Esophagus muscularis mucosa (tissue), 4 donors: ENCODE results near the gene BTF3L4.

ENCODE experiments used
- EP300 ChIP-seq: sonication (generic); formaldehyde crosslinking; IDR thresholded peaks from one replicate; pipeline ENCODE4 v1.6.1; 2017; ENCODE audit warnings: antibody characterized with exemption
- POLR2A ChIP-seq: fragments of 450-650 bp; IDR thresholded peaks from one replicate; pipeline ENCODE4 v1.6.1; 2017; ENCODE audit warnings: antibody characterized with exemption, moderate library complexity, mild to moderate bottlenecking, low read depth
- POLR2AphosphoS5 ChIP-seq, 2 donors: sonication (generic); formaldehyde crosslinking; IDR thresholded peaks; one replicate each; pipeline ENCODE4 v1.6.1; 2017; ENCODE audit warnings: antibody characterized with exemption in 2 of 2
- TF ChIP-seq, protein P1 (sequence below), 3 experiments: fragments of 200-600 bp in 2 of 3; fragments of 450-650 bp in 1 of 3; sonication (generic) in 2 of 3; IDR thresholded peaks; one replicate each; pipeline ENCODE4 v1.5.1; 2017 to 2019; ENCODE audit warnings: antibody characterized with exemption in 3 of 3, mild to moderate bottlenecking in 2 of 3, moderate library complexity in 1 of 3

GRCh38 chr1:52034050-52034384 lies 22.1 kb upstream of the BTF3L4 start:
- TF ChIP-seq, protein P1, sequence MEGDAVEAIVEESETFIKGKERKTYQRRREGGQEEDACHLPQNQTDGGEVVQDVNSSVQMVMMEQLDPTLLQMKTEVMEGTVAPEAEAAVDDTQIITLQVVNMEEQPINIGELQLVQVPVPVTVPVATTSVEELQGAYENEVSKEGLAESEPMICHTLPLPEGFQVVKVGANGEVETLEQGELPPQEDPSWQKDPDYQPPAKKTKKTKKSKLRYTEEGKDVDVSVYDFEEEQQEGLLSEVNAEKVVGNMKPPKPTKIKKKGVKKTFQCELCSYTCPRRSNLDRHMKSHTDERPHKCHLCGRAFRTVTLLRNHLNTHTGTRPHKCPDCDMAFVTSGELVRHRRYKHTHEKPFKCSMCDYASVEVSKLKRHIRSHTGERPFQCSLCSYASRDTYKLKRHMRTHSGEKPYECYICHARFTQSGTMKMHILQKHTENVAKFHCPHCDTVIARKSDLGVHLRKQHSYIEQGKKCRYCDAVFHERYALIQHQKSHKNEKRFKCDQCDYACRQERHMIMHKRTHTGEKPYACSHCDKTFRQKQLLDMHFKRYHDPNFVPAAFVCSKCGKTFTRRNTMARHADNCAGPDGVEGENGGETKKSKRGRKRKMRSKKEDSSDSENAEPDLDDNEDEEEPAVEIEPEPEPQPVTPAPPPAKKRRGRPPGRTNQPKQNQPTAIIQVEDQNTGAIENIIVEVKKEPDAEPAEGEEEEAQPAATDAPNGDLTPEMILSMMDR (IDR thresholded peaks at IDR 0.05): no peak
- TF ChIP-seq POLR2A (no peak), EP300 (no peak), POLR2AphosphoS5 (IDR thresholded peaks at IDR 0.05) (no peak)
